C1 segment of cervical spinal cord (tissue), 14 donors: Measurements from ENCODE around the gene PCDH9.

Experiments used
- DNase-seq, 14 donors: peaks; one replicate each; lab custom pipeline; 2025; lab: John Stamatoyannopoulos, UW

The PCDH9 gene

DNA sequence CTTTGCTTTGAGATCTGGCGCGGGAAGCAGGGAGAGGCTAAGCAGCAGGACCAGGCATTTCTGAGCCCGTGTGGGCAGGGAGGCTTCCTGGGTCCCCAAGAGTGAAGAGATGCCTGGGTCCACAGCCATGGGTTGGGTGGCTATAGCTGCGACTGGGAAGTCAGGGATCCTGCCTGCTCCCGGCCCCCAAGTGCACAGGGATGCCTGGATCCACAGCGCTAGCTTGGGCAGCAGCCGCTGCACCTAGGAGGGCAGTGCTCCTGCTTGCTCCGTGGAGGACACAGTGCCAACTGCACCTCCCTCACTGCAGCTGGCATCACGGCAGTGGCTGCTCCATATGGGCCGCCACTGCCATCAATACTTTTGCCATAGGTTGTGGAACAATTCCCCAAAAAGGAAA lies 384.7 kb downstream of the PCDH9 start:
- DNase-seq = no peak

DNA sequence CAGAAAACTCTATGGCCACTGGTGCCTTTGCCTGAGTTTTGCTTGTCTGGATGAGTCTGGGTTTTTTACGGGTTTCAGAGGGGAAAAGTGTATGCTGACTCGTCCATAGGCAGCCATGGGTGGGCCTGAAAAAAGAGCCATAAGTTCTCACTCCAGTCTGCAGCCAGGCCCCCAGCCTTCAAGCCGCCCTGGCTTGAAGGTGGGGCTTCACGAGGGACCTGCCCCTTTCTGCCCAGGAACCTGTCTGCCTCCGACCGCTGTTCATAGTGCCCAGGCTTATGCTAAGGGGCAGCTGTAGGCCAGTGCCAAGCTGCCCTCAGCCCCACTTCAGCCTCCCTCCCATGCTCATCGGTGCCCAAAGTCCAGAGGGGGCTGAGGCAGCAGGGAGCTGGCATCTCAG lies 385.2 kb downstream of the PCDH9 start:
- DNase-seq = no peak

DNA sequence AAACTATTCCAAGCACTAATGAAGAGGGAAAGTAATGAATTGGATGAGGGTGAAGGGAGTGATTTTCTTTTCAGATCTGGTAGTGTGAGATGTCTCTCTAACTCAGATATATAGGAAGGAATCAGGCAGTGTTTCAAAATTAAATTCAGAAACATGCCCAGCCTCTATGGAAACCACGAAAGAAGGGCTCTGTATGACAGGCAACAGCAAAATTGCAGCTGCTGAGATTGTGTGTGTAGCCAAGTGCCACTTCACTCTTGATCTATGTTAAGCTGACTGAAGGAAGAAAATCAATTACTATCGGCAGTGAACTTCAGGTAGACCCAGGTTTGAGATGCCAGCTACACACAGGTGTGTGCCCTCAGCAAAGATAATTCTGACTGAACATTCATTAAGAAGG lies 387.4 kb downstream of the PCDH9 start:
- DNase-seq = no peak

DNA sequence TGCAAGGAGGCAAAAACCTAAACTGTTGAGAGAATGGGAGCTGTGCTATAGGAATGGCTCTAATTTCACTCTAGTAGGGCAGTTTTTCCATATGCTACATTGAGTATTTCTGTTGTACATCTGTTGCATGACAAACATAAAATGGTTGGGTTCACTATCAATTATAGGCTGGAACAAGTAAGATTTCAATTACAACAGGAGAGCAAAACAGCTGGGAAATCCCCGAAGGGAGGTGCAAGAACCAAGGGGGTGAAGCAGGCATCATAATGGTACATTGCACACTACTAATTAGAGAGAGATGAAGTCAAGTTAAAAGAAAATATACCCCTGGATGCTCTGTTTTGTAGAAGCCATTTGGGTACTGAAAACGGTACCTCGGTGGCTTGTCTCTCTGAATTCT lies 389.5 kb downstream of the PCDH9 start:
- DNase-seq = no peak

DNA sequence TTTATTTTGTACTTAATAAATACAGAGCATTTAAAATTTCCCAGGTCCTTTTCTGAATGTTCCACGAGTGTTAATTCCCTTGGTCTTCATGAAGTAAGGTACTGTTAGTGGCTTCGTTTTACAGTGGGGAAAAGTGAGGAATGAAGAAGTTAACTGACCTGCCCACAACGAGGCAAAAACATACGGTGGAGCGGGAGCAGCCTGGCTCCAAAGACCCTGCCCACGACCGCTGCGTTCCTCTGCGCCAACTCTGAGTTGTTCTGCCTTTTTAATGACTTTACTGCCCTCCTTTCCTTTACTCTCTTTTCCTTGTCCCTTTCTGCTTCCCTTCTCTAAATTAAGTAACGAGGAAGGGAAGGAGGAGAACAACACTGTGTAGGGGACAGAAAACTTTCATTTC lies 392.9 kb downstream of the PCDH9 start:
- DNase-seq = no peak

DNA sequence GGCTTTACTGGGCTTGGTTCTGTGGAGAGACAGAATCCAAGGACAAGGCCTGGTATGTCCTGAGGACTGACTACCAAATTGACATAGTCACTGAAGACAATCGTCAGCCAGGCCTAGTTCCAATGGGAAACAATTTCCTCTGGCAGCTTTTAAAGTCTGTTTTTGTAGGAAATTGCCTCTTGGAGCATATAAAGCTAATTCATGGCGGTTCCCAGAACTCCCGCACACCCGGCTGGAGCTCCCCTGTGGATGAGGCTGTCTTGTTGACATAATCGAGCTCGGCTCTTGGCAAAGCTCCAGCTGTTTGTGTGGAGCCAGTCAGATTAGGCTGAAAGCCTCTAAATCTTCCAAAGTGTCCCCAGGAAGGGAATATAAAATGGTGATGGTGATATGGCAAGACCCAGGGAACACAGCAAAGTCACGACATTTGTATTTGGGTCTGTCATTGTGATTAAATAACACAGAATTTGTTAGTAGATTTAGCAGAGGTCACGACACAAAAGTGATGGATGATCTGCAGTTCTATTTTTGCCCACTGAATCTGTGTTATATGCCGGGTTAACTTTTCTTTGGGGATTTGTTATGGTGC lies 395.0 kb downstream of the PCDH9 start:
- peak in 12 of 14 donors; percentile 25 to 88 (median 68) for DNase-seq

DNA sequence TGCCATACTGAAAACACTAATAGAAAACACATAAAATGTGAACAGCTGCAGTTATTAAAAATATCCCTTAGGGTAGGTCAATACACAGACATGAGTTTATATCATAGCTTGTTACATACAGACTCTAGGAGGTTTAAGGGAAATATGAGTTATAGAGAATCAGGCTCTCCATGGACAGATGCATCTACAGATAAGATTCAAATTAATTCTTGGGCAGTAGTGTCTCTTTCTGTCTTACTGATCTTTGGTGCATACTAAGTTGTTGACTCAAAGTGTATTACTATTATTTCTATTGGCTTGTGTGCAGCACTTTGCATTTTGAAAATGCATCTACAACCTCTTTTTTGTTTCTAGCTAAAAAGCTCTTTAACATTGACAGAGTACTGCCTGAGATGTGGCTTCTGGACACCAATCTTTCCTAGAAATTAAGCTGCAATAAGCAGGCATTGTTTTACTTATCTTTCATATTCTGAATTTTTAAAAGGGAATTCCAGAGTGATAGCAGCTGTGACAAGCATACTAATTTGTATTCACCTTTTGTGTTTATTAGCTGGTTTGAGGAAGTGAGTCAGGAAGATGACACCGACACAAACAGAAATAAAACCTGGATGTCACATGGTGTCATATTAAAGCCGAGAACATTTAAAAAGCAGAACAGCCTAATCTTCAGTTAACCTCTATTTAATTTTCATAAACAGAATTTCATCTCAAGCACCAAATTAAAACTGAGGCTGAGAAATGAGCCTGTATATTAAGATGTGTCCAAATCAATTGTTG lies 399.0 kb downstream of the PCDH9 start:
- no peak for DNase-seq

DNA sequence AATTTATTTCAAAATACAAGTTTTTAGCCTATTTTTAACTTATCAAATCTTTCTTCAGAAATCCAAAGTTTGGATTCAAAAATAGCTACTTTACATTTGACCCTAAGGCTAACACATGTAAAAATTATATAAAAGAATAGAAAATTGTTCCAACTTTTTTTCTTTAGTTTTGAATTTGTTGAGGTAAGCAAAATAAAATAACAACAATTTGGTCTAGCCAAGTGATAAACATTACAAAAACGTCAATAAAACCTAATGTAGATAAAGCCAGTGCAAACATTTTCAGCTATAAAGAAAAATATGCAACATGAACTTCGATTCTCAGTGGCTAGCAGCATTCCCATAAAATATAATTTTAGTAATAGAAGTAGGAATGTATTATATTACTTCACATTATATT lies 400.3 kb downstream of the PCDH9 start:
- no peak for DNase-seq

DNA sequence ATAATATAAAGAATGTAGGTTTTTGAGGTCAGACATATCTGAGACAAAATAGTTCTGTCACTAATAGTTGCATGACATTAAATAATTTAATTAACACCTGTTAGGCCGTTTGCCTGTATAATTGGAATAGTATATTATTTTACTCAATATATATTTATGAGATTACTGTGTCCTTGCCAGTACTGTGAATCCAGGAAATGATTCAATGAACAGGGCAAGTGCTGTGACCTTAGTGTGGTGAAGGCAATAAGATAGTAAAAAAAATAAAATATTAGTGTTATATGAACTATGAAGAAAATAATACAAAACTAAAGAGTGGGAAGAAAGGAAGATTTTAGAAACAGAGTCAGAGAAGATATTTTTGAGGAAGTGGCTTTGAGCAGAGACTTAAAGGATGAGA lies 403.7 kb downstream of the PCDH9 start:
- DNase-seq = no peak

DNA sequence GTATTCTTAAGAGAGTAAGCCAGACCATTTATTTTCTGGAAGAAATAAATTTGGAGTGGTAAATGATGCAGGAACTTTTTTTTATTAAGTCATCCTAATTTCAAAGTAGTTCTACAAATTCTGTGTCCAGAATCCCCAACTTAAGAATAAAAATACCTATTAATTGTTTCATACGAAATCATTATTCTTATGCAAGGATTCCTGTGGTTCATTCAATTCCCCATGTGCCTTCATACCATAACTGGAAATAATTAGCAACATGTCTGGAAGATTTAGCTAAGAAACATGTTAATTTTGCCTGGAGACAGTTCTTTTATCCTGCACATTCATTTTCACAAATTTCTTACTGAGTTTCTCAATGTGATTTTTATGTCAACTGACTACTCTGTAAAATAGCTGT lies 408.6 kb downstream of the PCDH9 start:
- DNase-seq = no peak

DNA sequence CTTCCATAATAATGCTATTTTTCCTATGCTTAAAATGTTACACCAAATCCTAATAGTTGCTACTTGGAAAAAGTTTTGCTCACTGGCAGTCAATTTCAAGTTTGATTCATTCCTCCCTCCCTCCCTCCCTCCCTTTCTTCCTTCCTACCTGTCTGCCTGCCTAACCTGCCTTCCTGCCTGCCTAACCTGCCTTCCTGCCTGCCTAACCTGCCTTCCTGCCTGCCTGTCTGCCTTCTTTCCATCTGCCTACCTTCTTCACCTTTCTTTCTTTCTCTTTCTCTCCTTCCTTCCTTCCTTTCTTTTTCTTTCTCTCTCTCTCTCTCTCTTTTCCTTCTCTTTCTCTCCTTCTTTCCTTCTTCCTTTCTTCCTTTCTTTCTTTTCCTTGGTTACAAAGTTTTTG lies 418.7 kb downstream of the PCDH9 start:
- DNase-seq = no peak

DNA sequence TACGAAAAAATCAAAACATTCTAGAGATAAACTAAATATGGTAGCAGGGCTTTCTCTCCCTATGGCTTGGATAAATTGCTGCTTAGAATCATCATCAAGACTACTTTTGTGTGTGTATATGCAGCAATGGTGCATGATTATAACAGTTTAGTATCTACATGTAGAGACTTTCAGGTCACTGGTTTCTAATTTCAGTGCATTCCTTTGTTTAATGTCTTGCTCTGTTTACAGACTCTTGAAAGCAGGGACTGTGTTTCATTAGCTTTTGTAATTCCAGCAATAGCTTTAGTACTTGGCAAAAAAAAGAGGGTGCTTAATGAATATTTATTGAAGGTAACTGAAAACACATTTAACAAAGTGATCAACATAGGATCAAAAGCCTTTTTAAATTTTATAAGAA lies 420.7 kb downstream of the PCDH9 start:
- DNase-seq = no peak

DNA sequence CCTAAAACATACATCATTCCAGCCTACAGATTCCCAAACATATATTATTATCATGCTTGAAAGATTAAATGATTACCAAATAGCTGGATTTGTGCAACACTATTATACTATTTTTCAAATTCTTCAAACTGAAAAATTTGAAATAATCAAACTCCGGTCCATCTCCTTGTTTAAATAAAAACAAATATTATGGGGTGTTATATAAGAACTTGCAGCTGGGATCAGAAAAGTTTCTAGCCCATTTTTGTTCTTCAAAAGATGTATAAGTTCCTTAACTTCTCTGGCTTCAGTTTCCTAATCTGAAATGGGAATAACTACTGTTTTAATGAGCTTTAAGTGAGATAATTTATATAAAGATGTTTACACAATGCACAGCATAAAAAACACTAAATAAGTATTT lies 422.9 kb downstream of the PCDH9 start:
- DNase-seq = no peak

DNA sequence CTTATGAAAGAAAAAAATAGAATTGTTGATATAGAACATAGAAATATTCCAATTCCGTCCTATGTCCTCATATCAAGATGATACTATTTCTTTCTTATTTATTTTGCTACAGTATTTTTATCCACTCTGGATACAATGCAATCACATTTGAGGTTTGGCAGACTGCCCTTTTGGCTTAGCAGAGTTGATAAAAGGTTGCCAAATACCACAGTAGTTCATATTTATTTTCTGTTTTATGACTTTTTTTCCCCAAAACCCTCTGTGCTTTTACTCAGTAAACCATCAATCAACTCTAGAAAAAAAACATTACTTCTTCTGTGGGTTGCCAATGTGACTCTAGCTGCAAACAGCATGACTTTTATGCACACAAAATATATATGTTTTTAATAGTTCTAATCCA lies 424.5 kb downstream of the PCDH9 start:
- DNase-seq = peak in 1 of 14 donors; percentile 4

DNA sequence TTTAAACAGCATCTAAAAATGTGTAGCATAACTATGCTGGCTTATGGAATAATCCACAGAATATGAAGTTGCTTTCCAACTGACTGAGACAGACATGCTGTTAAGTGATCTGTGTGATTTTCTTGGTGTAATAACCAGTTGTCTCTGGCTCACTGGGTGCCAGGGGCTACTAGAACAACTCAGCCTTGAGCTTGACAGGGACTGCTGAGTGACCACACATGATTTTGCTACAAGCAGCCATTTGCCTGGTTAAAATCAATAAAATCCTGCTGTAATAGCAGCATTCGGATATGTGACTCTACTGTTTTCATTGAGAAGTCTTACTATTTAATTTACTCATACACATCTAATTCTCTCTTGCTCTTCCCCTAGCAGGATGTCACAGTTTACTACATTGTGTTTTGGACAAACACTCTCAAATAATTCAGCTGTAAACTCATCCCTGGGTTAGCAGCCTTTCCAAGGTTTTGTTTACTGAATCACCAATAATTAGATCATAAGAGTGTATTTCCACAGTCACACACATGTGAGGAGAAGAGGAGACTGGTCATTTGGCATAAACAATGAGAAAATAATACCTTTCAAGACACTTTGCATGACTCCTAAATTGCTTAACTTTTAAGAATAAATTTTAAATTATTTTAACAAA lies 426.2 kb downstream of the PCDH9 start:
- peak in 1 of 14 donors; percentile 24 for DNase-seq

DNA sequence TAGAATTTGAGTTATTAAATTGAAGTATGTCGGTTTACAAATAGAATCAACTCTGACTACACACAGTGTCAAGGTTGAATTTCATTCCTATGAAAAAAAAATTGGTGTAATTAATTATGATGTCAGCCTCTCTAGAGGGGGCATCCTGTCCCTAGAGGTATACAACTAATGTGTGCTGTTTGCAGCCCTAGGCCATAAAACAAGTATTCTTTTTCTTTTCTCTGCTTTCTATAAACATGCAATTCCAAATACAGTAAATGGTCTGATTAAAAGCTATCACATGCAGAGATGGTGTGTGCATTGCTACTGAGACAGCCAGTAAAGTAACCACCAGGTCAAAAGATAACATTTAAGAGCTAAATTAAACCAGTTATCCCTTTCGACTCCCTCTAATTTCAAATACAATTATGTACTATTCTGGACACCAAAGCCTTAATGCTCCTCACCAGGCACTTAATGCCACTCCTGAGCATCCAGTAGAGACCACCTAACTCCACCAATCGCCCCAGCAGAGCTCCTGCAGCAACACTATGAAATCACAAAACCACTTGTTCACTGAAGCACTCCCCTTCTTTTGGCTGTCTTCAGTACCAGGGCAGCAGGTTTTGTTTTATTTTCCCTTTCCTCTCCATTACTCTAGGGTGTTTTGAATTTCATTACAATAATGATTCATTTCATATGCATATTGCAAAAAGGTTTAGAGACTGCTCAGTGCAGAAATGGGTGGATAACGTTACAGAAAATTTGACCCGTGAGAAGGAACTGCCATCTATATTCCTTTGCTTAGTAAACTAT lies 426.9 kb downstream of the PCDH9 start:
- peak in 1 of 14 donors; percentile 31 for DNase-seq

DNA sequence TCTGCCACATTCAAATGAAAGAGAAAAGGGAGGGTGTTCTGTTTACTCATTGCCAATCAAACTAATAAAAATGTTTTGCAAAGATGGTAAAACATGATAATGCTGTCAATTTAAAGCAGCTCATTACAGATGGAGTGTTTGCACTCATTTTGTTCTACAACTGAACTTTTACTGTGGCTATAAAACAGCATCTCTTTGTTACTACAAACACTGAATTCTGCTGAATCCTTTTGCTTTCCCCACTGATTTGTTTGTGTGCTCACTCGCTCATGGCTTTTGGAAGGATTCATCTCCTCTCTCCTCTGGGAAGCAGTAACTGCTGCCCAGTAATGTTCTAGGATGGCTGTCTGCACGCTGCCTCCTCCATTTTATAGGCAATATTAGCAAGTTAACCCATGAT lies 434.5 kb downstream of the PCDH9 start:
- peak in 4 of 14 donors; percentile 3 to 18 (median 14) for DNase-seq

DNA sequence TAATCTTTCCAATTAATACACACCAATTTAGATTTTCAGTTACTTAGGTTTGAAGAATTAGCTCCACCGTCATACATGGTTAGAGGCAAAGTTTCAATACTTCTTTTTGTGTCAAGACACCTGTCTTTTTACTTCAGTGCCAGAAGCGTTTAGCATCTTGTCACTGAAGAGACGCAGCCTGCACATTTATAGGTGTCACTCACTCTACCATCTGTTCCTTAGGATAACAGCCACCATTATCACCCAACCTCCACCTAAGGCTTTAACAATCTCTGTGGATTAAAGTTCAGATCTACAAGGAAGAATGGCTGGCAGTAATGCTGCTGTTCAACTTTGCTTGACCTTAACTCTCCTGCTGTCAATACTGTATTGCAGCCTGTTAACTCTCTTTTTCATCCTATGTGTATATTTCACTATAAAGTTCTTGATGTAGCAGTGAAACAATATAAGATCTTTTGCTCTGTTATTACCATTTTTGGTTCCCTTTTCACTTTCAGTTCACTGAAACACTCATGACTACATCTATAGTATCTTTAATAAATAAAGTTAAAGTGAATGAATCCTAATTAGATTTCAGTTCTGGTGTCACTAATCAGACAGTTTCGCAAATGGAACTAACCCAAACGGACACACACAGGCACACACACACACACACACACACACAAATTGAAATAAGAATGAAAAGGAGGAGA lies 435.6 kb downstream of the PCDH9 start:
- DNase-seq = no peak

DNA sequence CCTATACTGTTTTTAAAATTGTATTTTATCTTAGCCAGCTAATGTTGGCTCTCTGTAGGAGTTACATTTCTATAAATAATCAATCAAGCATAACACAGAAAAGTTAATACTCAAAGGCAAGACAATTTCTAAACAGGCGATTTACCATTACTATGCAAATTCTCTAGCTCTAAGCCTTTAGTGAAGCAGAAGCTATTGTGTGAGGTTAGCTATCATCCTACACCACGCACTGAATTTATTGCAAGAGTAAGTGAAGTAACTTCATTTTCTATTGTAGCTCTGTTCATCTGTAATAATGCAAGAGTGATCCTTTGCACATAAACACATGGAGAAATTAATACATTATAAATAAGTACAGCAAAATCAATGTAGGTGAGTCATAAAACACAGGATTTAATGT lies 439.3 kb downstream of the PCDH9 start:
- DNase-seq = no peak

DNA sequence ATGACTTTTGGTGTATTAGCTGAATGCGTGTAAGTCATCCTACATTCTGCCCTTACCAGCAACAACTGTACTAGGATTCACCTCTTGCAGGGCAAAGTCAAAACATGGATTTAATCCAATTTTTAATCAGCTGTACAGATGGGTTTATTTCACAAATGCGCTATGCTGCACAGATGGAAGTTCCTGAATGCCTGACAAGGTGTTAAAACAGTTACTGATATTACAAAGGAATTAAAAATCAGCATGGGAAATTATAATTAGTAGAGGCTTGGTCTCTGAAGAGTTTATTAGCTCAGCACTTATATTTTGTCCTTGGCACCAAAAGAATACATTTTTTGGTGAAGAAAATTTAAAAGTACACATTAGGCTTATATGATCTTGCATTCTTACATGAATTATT lies 448.9 kb downstream of the PCDH9 start:
- DNase-seq = no peak

DNA sequence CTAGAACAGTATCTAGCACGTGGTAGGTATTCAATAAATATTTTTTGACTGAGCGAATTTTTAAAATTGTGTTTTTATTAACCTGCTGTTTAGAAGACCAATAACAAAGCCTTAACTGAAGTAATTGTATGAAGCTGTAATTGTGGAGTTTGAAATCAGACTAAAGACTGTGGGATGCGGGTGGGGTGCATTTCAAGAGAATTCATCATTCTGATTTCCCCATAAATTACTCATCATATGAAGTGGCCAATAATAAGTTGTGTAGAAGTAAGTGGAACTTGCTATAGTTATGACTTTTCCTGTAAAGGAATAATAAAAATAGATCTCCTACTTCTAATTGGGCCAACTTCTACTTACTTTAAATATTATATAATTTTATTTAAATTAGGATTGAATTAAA lies 449.3 kb downstream of the PCDH9 start:
- no peak for DNase-seq

DNA sequence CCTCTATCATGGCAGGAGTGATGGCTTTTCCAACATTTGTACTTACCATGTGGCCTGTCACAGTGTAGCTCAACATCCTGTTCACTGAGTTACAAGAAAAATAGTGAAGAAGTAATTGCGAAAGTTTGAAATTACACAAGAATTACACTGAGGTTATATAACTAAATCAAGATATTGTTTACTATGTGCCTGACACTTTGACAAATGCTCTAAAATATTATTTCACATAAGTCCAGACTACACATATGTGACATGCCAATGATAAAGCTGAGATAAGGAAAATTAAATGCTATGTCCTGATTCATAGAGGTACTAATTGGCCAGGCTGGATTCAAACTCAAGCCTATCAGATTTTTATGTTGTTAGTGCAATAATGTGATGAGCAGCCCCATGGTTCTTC lies 451.7 kb downstream of the PCDH9 start:
- no peak for DNase-seq
